ENCODE measurements around the gene HSH2D.

DNA sequence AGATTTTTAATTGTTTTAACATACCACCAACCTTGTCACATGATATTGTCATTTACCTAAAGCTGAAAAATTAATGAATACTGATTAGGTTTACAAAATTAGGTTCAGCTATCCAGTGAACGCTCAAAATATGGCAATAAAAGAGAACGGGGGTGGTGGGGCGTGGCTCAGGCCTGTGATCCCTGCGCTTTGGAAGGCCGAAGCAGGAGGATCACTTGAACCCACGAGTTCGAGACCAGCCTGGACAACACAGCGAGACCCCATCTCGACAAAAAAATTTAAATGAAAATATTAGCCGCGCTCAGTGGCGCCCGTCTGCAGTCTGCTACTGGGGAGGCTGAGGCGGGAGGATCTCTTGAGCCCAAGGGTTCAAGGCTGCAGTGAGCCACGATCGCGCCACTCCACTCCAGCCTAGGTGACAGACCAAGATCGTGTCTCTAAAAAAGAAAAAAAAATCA lies 41.2 kb downstream of the HSH2D start:
- TF ChIP-seq CSRNP3 (CRISPR knock-in tag; IDR thresholded peaks at IDR 0.05) (no peak), ZFP30 (CRISPR knock-in tag; IDR thresholded peaks at IDR 0.05) (no peak), ARNTL (CRISPR knock-in tag; IDR thresholded peaks at IDR 0.05; ENCODE audit: borderline replicate concordance, low read depth) (no peak)
- TF ChIP-seq, protein P1, sequence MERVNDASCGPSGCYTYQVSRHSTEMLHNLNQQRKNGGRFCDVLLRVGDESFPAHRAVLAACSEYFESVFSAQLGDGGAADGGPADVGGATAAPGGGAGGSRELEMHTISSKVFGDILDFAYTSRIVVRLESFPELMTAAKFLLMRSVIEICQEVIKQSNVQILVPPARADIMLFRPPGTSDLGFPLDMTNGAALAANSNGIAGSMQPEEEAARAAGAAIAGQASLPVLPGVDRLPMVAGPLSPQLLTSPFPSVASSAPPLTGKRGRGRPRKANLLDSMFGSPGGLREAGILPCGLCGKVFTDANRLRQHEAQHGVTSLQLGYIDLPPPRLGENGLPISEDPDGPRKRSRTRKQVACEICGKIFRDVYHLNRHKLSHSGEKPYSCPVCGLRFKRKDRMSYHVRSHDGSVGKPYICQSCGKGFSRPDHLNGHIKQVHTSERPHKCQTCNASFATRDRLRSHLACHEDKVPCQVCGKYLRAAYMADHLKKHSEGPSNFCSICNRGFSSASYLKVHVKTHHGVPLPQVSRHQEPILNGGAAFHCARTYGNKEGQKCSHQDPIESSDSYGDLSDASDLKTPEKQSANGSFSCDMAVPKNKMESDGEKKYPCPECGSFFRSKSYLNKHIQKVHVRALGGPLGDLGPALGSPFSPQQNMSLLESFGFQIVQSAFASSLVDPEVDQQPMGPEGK (CRISPR knock-in tag; IDR thresholded peaks at IDR 0.05; ENCODE audit: borderline replicate concordance) = no peak
- TF ChIP-seq, protein P2, sequence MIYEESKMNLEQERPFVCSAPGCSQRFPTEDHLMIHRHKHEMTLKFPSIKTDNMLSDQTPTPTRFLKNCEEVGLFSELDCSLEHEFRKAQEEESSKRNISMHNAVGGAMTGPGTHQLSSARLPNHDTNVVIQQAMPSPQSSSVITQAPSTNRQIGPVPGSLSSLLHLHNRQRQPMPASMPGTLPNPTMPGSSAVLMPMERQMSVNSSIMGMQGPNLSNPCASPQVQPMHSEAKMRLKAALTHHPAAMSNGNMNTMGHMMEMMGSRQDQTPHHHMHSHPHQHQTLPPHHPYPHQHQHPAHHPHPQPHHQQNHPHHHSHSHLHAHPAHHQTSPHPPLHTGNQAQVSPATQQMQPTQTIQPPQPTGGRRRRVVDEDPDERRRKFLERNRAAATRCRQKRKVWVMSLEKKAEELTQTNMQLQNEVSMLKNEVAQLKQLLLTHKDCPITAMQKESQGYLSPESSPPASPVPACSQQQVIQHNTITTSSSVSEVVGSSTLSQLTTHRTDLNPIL (CRISPR knock-in tag; IDR thresholded peaks at IDR 0.05; ENCODE audit: low read depth) = no peak

All from SK-N-SH treated with all-trans-retinoic acid at 6 μM for 48 hours (cell line).